NCI-H2196 (cell line): Measurements from ENCODE around the gene SLC25A19.

Experiments
- DNase-seq: peaks from one replicate; lab custom pipeline; 2025; ENCODE audit not compliant: unreplicated experiment; lab: John Stamatoyannopoulos, UW

Gene SLC25A19

GRCh38 chr17:75241996-75242460 lies 47.2 kb downstream of the SLC25A19 start:
- DNase-seq: no peak

- DNase-seq: no peak
These were observed 47.7 kb downstream of the SLC25A19 start for GRCh38 chr17:75241502-75241901.

GRCh38 chr17:75241143-75241430 lies 48.1 kb downstream of the SLC25A19 start:
- no peak for DNase-seq

- DNase-seq: peak; percentile 68
These were observed 48.7 kb downstream of the SLC25A19 start for GRCh38 chr17:75240394-75241142.

- no peak for DNase-seq
These were observed 49.3 kb downstream of the SLC25A19 start for GRCh38 chr17:75239778-75240393.

- DNase-seq: no peak
These were observed 50.0 kb downstream of the SLC25A19 start for GRCh38 chr17:75239214-75239613.

- DNase-seq: peak; percentile 60
These were observed 50.5 kb downstream of the SLC25A19 start for GRCh38 chr17:75238684-75239191.

- DNase-seq: no peak
These were observed 51.1 kb downstream of the SLC25A19 start for GRCh38 chr17:75238020-75238580.

GRCh38 chr17:75237100-75238014 lies 51.9 kb downstream of the SLC25A19 start:
- no peak for DNase-seq

GRCh38 chr17:75232786-75233185 lies 56.4 kb downstream of the SLC25A19 start:
- DNase-seq: no peak

- DNase-seq: no peak
These were observed 57.3 kb downstream of the SLC25A19 start for GRCh38 chr17:75231741-75232464.

GRCh38 chr17:75231071-75231470 lies 58.2 kb downstream of the SLC25A19 start:
- DNase-seq: no peak

- DNase-seq: no peak
These were observed 60.4 kb downstream of the SLC25A19 start for GRCh38 chr17:75228847-75229246.

- no peak for DNase-seq
These were observed 60.9 kb downstream of the SLC25A19 start for GRCh38 chr17:75228305-75228704.

GRCh38 chr17:75227729-75228128 lies 61.5 kb downstream of the SLC25A19 start:
- DNase-seq: no peak

GRCh38 chr17:75225016-75225415 lies 64.2 kb downstream of the SLC25A19 start:
- no peak for DNase-seq
